HepG2 (cell line): Measurements from ENCODE around the gene NENF. TPM values are rescaled to one million over a fixed set of nuclear protein-coding genes. Genes with fewer than 3 reads are reported as not detected.
A peak's percentile ranks its signal among the peaks of the same experiment; 100 is the strongest.

ENCODE experiments used
- ATAC-seq: fragments of 200-7000 bp; cut with Tn5 transposase; 3 replicates; pipeline ENCODE4 v1.9.1; 2020; ENCODE audit warnings: mild to moderate bottlenecking, moderate library complexity
- BruUV-seq: library from RNA; stranded (reverse); fragments of 400-500 nt; replicated peaks from 2 replicates; lab custom pipeline; 2021; lab: Mats Ljungman, UMichigan
- CTCF ChIA-PET: fragments of 300-600 bp; formaldehyde crosslinking; extraction: SDS; loops from one replicate; lab custom pipeline; 2021; ENCODE audit warnings: low total read pairs, inconsistent platforms, low intra/inter-chr PET ratio; lab: Yijun Ruan, JAX
- POLR2A ChIA-PET: fragments of 350-600 bp; sonication (Branson Sonifier 250); formaldehyde crosslinking; loops from one replicate; lab custom pipeline; 2020; ENCODE audit warnings: antibody characterized with exemption, inconsistent platforms; lab: Yijun Ruan, JAX
- DNase-seq: peaks from one replicate; pipeline ENCODE4 v3.0.0-alpha.2; 2015; ENCODE audit warnings: low spot score
- FAIRE-seq: peaks from 3 replicates; lab custom pipeline; 2011; peaks lifted over from hg19 to GRCh38; lab: Jason Lieb, UNC
- H2AFZ ChIP-seq: one replicate; pipeline ENCODE4 v1.6.1; 2011; ENCODE audit warnings: low read length, inconsistent platforms
- H3K27ac ChIP-seq: fragments of 300-600 bp; 3 replicates; pipeline ENCODE4 v1.8.0; 2011; ENCODE audit warnings: mixed run types, mild to moderate bottlenecking, mixed read lengths, low read length, inconsistent platforms; ENCODE audit not compliant: insufficient read depth; ENCODE audit errors: extremely low read length
- H3K27me3 ChIP-seq, 2 experiments: fragments of 200-600 bp in 1 of 2; 2 replicates in 1 of 2; 3 replicates in 1 of 2; pipeline versions ENCODE4 v1.6.0 to v1.8.0; 2011; ENCODE audit warnings: low read length in 2 of 2, mild to moderate bottlenecking in 2 of 2, moderate library complexity in 2 of 2, inconsistent platforms in 1 of 2; ENCODE audit not compliant: insufficient read depth in 2 of 2, control insufficient read depth in 1 of 2
- H3K36me3 ChIP-seq, 2 experiments: fragments of 200-600 bp in 1 of 2; replicated peaks in 1 of 2; 2 replicates in 1 of 2; 3 replicates in 1 of 2; pipeline versions ENCODE4 v1.5.1 to v1.8.0; 2011; ENCODE audit warnings: low read length in 2 of 2, inconsistent platforms in 1 of 2; ENCODE audit not compliant: insufficient read depth in 2 of 2, control insufficient read depth in 1 of 2
- H3K4me1 ChIP-seq: 2 replicates; pipeline ENCODE4 v1.5.1; 2012; ENCODE audit warnings: low read length, inconsistent platforms; ENCODE audit not compliant: insufficient read depth
- H3K4me2 ChIP-seq: 2 replicates; pipeline ENCODE4 v1.6.0; 2011; ENCODE audit warnings: low read depth, low read length, inconsistent platforms
- H3K4me3 ChIP-seq, 3 experiments: fragments of 200-600 bp in 1 of 3; sonication (generic), shearing (Covaris generic) in 1 of 3; replicated peaks in 1 of 3; 2 replicates each; pipeline ENCODE4 v1.5.1; 2011 to 2016; ENCODE audit warnings: low read length in 3 of 3, inconsistent platforms in 2 of 3, low read depth in 2 of 3, mild to moderate bottlenecking in 2 of 3, control low read depth in 1 of 3, mixed read lengths in 1 of 3; ENCODE audit not compliant: insufficient read depth in 1 of 3
- H3K79me2 ChIP-seq: one replicate; pipeline ENCODE4 v1.6.1; 2011; ENCODE audit warnings: low read length, inconsistent platforms; ENCODE audit not compliant: insufficient read depth
- H3K9ac ChIP-seq: 2 replicates; pipeline ENCODE4 v1.6.0; 2011; ENCODE audit warnings: mild to moderate bottlenecking, low read depth, low read length, inconsistent platforms; ENCODE audit not compliant: insufficient read depth
- H3K9me3 ChIP-seq: 2 replicates; pipeline ENCODE4 v1.5.1; 2012; ENCODE audit warnings: mild to moderate bottlenecking, low read length
- H4K20me1 ChIP-seq: 2 replicates; pipeline ENCODE4 v1.6.0; 2011; ENCODE audit warnings: inconsistent platforms, mild to moderate bottlenecking, low read length, moderate library complexity; ENCODE audit not compliant: insufficient read depth
- ARHGAP35 ChIP-seq: sonication (generic); formaldehyde crosslinking; IDR thresholded peaks from 2 replicates; pipeline ENCODE4 v1.9.0; 2022; ENCODE audit warnings: mild to moderate bottlenecking, inconsistent platforms, moderate library complexity, missing genetic modification reagents, borderline replicate concordance
- ELK4 ChIP-seq: sonication (generic); formaldehyde crosslinking; IDR thresholded peaks from 2 replicates; pipeline ENCODE4 v1.9.0; 2021; ENCODE audit warnings: missing genetic modification reagents, borderline replicate concordance
- MAF1 ChIP-seq: sonication (generic); formaldehyde crosslinking; IDR thresholded peaks from 2 replicates; pipeline ENCODE4 v1.5.0; 2020; ENCODE audit warnings: missing genetic modification reagents, borderline replicate concordance
- MNT ChIP-seq: fragments of 450-650 bp; IDR thresholded peaks from 2 replicates; pipeline ENCODE4 v1.6.1; 2016
- PAF1 ChIP-seq: IDR thresholded peaks from 2 replicates; pipeline ENCODE4 v1.6.1; 2016; ENCODE audit warnings: missing genetic modification reagents, missing compliant biosample characterization
- SP140L ChIP-seq: sonication (generic); formaldehyde crosslinking; IDR thresholded peaks from 2 replicates; pipeline ENCODE4 v1.4.0; 2020; ENCODE audit warnings: missing genetic modification reagents, borderline replicate concordance
- ZBTB1 ChIP-seq: sonication (generic); formaldehyde crosslinking; IDR thresholded peaks from 2 replicates; pipeline ENCODE4 v1.4.0; 2020; ENCODE audit warnings: missing genetic modification reagents, borderline replicate concordance
- ZFAT ChIP-seq: sonication (generic); formaldehyde crosslinking; conservative IDR thresholded peaks from 2 replicates; pipeline ENCODE4 v1.8.1; 2023; ENCODE audit warnings: missing genetic modification reagents, inconsistent platforms
- ZNF20 ChIP-seq: sonication (generic); formaldehyde crosslinking; IDR thresholded peaks from 2 replicates; pipeline ENCODE4 v1.4.0; 2020; ENCODE audit warnings: mild to moderate bottlenecking, moderate library complexity, missing genetic modification reagents
- ZNF468 ChIP-seq: sonication (generic); formaldehyde crosslinking; IDR thresholded peaks from 2 replicates; pipeline ENCODE4 v1.8.0; 2022; ENCODE audit warnings: mild to moderate bottlenecking, moderate library complexity, missing genetic modification reagents
- ZNF749 ChIP-seq: sonication (generic); formaldehyde crosslinking; IDR thresholded peaks from 2 replicates; pipeline ENCODE4 v1.8.0; 2022; ENCODE audit warnings: mild to moderate bottlenecking, missing genetic modification reagents, moderate library complexity, borderline replicate concordance
- WGBS: methylation state at CpG from one replicate; pipeline ENCODE4 v1.1.6; 2017; ENCODE audit warnings: low lambda C conversion rate; 5-methylcytosine and 5-hydroxymethylcytosine counted together
- in situ Hi-C: cut with HindIII; loops from 2 replicates; pipeline ENCODE4 v1.10.0; 2017; ENCODE audit warnings: low pct_unique_long_range_greater_than_20kb; ENCODE audit not compliant: extremely low pct_ligation_motif_present
- intact Hi-C: fragments of 100-400 bp; cut with micrococcal nuclease; formaldehyde crosslinking; loops from one replicate; pipeline ENCODE4 v1.10.0; 2022; ENCODE audit not compliant: unreplicated experiment
- polyA plus RNA-seq, 8 experiments: library from polyadenylated mRNA; depleted of rRNA in 3 of 8; stranded (reverse) in 7 of 8; unstranded in 1 of 8; fragments of >200 nt; fragmentation: Illumina TruSeq in 4 of 8; extraction: Trizol in 4 of 8; gene quantifications; 2 replicates each; pipeline versions ENCODE4 v1.2.1 to v1.2.3, GENCODE V29; 2011 to 2016; ENCODE audit warnings: low read depth in 4 of 8, missing spikeins in 1 of 8, mixed read lengths in 1 of 8; ENCODE audit not compliant: insufficient read depth in 1 of 8
- total RNA-seq, 5 experiments: library from RNA; depleted of rRNA; stranded (reverse); fragments of >200 nt; fragmentation: Illumina TruSeq; extraction: Trizol; gene quantifications; 2 replicates each; pipeline ENCODE4 v1.2.3, GENCODE V29; 2016; ENCODE audit warnings: low read depth in 1 of 5

The NENF gene
- total and polyA plus RNA-seq, 2 of the 13 experiments (the other 11 are each of a cell fraction or from before 2014, with no cell fraction given): 31.7 to 40.4 TPM

- DNase-seq: no peak
- Histone ChIP-seq H3K4me1 (peaks cover 12% of the 10 kb centered on the region; the same call in 1 of the 2 replicates), H2AFZ (no peak overlapping the region), H3K79me2 (no peaks in the 10 kb centered on the region), H3K4me3 (no peak overlapping the region), H3K36me3 (no peaks in the 10 kb centered on the region), H3K27ac (no peak overlapping the region), H3K9ac (no peak overlapping the region), H3K4me2 (no peak overlapping the region), H3K9me3 (no peaks in the 10 kb centered on the region; the same call in 1 of the 2 replicates)
- CTCF ChIA-PET: no interaction called here
- 59% methylated on average over 15 of the region's 15 CpGs for WGBS
- intact Hi-C loops: no loop called here
- peak; percentile 50 for TF ChIP-seq MNT
- TF ChIP-seq ZNF749 (CRISPR knock-in tag): no peak
- TF ChIP-seq, all 625 proteins: peak for 1
- ATAC-seq: no peak
- BruUV-seq: no TSS peak
- FAIRE-seq: no peak
- in situ Hi-C loops: loop anchor here (10.0 kb wide), 1 partner anchor 88 kb away; no protein-coding TSS in a partner anchor
- no peaks in the 10 kb centered on the region for H4K20me1 ChIP-seq
- POLR2A ChIA-PET: no interaction called here
- H3K27me3 ChIP-seq: no peaks in the 10 kb centered on the region
These were observed 19.8 kb downstream of the NENF start for GRCh38 chr1:212452323-212453155.

- POLR2A ChIA-PET: no interaction called here
- Histone ChIP-seq H3K9me3 (peaks cover 7% of the 10 kb centered on the region; the same call in 1 of the 2 replicates), H3K27ac (no peak overlapping the region), H3K27me3 (no peaks in the 10 kb centered on the region), H3K79me2 (no peaks in the 10 kb centered on the region), H3K9ac (no peak overlapping the region), H3K4me3 (no peak overlapping the region), H3K36me3 (no peaks in the 10 kb centered on the region), H4K20me1 (no peaks in the 10 kb centered on the region), H2AFZ (no peak overlapping the region), H3K4me1 (peaks cover 12% of the 10 kb centered on the region; the same call in 1 of the 2 replicates), H3K4me2 (no peak overlapping the region)
- intact Hi-C loops (no loop called here), in situ Hi-C loops (loop anchor here (10.0 kb wide), 1 partner anchor 89 kb away; no protein-coding TSS in a partner anchor)
- WGBS: 28% methylated on average over 5 of the region's 12 CpGs
- FAIRE-seq (no peak), ATAC-seq (no peak), DNase-seq (no peak)
- no TSS peak for BruUV-seq
- CTCF ChIA-PET: no interaction called here
- no peak for TF ChIP-seq ZNF468 (CRISPR knock-in tag)
- no peak for TF ChIP-seq SP140L
- no peak for TF ChIP-seq ARHGAP35 (CRISPR knock-in tag)
- no peak for TF ChIP-seq ZFAT (CRISPR knock-in tag)
- TF ChIP-seq ZBTB1 (CRISPR knock-in tag): no peak
- TF ChIP-seq MAF1: no peak
- TF ChIP-seq ELK4: no peak
- no peak for TF ChIP-seq PAF1 (CRISPR knock-in tag)
- no peak for TF ChIP-seq ZNF20
These were observed 20.6 kb downstream of the NENF start for GRCh38 chr1:212453156-212453857.
